Measurements from ENCODE around the gene EXD1. TPM values are rescaled to one million over a fixed set of nuclear protein-coding genes. Genes with fewer than 3 reads are reported as not detected.
A peak's percentile ranks its signal among the peaks of the same experiment; 100 is the strongest.
"Not testable (repeated sequence)": the region's sequence is repeated elsewhere in the genome, so short reads cannot be mapped to it uniquely, and the experiment has no call there.

The EXD1 gene
- total RNA-seq, 1 experiment from 2014 or later = not detected

DNA sequence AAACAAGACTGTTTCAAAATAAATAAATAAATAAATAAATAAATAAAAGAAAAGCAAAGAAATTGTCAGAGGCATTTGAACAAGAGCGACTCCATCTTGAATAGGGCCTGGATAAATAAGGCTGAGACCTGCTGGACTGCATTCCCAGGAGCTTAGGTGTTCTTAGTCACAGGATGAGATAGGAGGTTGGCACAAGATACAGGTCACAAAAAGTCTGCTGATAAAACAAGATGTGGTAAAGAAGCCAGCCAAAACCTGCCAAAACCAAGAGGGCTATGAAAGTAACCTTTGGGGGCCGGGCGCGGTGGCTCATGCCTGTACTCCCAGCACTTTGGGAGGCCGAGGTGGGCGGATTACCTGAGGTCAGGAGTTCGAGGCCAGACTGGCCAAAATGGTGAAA is 91.4 kb downstream of the EXD1 start:
- H3K4me3 ChIP-seq (replicated peaks in 1 of 2; ENCODE audit: low read depth in 1 of 2, low read length in 2 of 2); intact Hi-C loops (cut with micrococcal nuclease); H3K79me2 ChIP-seq (ENCODE audit: insufficient read depth, low read length); H3K36me3 ChIP-seq (ENCODE audit: control insufficient read depth in 1 of 2, insufficient read depth in 2 of 2, low read length in 2 of 2); H3K9me3 ChIP-seq (ENCODE audit: control insufficient read depth in 1 of 2, insufficient read depth in 1 of 2, low read depth in 1 of 2, low read length in 2 of 2); H3K9me2 ChIP-seq (ENCODE audit: insufficient read depth); RAD21 ChIA-PET (ENCODE audit: low non-redundant PET in 1 of 2, low total read pairs in 2 of 2, uncharacterized antibody in 2 of 2, unreplicated experiment in 2 of 2); H3K27me3 ChIP-seq (ENCODE audit: insufficient read depth, low read length); POLR2A ChIA-PET; H3K27ac ChIP-seq (ENCODE audit: low read depth, low read length); H3K9ac ChIP-seq (ENCODE audit: low read length); H4K20me1 ChIP-seq (ENCODE audit: insufficient read depth); BruUV-seq (replicated peaks); CTCF ChIA-PET: not testable (repeated sequence)
- peak overlapping the region; percentile 80 for H2AFZ ChIP-seq (ENCODE audit: low read depth, low read length, poor library complexity, severe bottlenecking)
- DNase-seq (ENCODE audit: low read depth, low spot score) (peak; percentile 51), ATAC-seq (peak; percentile 70)
- TF ChIP-seq CBX3 (IDR thresholded peaks at IDR 0.05; ENCODE audit: low read depth) = peak; percentile 47; the same call in 1 of the 2 replicates
- peak; percentile 41 for TF ChIP-seq JUND (IDR thresholded peaks at IDR 0.05)
- TF ChIP-seq YY1 (IDR thresholded peaks at IDR 0.05; ENCODE audit: extremely low read depth, insufficient replicate concordance, low read depth, low read length) = peak; percentile 64
- peak; percentile 56; the same call in 1 of the 2 replicates for TF ChIP-seq EGR1 (IDR thresholded peaks at IDR 0.05; ENCODE audit: low read depth)
- peak; percentile 48 for TF ChIP-seq SP1 (IDR thresholded peaks at IDR 0.05; ENCODE audit: low read depth)
- TF ChIP-seq FOSL1 (IDR thresholded peaks at IDR 0.05; ENCODE audit: low read depth) = peak; percentile 68
- H3K4me1 ChIP-seq (ENCODE audit: control insufficient read depth in 1 of 2, insufficient read depth in 2 of 2, low read length in 2 of 2) = peaks cover 9 to 31% of the 10 kb centered on the region in 2 experiments; a peak in 3 of 4 replicates
- H3K4me2 ChIP-seq (ENCODE audit: low read length) = peak overlapping the region; percentile 42

DNA sequence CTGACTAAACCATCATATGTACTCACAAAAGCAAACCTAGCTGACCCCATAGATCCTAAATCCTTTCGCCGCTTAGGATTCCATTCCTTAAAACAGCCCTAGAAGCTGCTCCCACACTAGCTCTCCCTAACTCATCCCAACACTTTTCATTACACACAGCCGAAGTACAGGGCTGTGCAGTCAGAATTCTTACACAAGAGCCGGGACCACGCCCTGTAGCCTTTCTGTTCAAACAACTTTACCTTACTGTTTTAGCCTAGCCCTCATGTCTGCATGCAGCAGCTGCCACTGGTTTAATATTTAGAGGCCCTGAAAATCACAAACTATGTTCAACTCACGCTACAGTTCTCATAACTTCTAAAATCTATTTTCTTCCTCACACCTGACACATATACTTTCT is 95.0 kb downstream of the EXD1 start:
- RAD21 ChIA-PET (ENCODE audit: low non-redundant PET in 1 of 2, low total read pairs in 2 of 2, uncharacterized antibody in 2 of 2, unreplicated experiment in 2 of 2); BruUV-seq (replicated peaks); CTCF ChIA-PET; H4K20me1 ChIP-seq (ENCODE audit: insufficient read depth); H3K79me2 ChIP-seq (ENCODE audit: insufficient read depth, low read length); H3K36me3 ChIP-seq (ENCODE audit: control insufficient read depth in 1 of 2, insufficient read depth in 2 of 2, low read length in 2 of 2); intact Hi-C loops (cut with micrococcal nuclease); H3K27me3 ChIP-seq (ENCODE audit: insufficient read depth, low read length); H3K4me2 ChIP-seq (ENCODE audit: low read length); H3K27ac ChIP-seq (ENCODE audit: low read depth, low read length); DNase-seq (ENCODE audit: low read depth, low spot score); H2AFZ ChIP-seq (ENCODE audit: low read depth, low read length, poor library complexity, severe bottlenecking); POLR2A ChIA-PET; H3K4me3 ChIP-seq (replicated peaks in 1 of 2; ENCODE audit: low read depth in 1 of 2, low read length in 2 of 2); H3K9me2 ChIP-seq (ENCODE audit: insufficient read depth); ATAC-seq; H3K9me3 ChIP-seq (ENCODE audit: control insufficient read depth in 1 of 2, insufficient read depth in 1 of 2, low read depth in 1 of 2, low read length in 2 of 2); H3K9ac ChIP-seq (ENCODE audit: low read length): not testable (repeated sequence)
- H3K4me1 ChIP-seq (ENCODE audit: control insufficient read depth in 1 of 2, insufficient read depth in 2 of 2, low read length in 2 of 2) = peaks cover 7 to 16% of the 10 kb centered on the region in 2 experiments; a peak in 3 of 4 replicates
